Fibroblast of lung (primary cell): Measurements from ENCODE around the gene MESP1. TPM values are rescaled to one million over a fixed set of nuclear protein-coding genes. Genes with fewer than 3 reads are reported as not detected.
A peak's percentile ranks its signal among the peaks of the same experiment; 100 is the strongest.

Experiments used
- DNase-seq, 2 donors: peaks; one replicate each; pipeline versions ENCODE4 v3.0.0 to v3.0.0-alpha.2; 2010; ENCODE audit warnings: low read depth in 2 of 2
- H2AFZ ChIP-seq: 2 replicates; pipeline ENCODE4 v1.5.1; 2012; ENCODE audit warnings: low read length, control low read depth, inconsistent platforms
- H3K27ac ChIP-seq: 2 replicates; pipeline ENCODE4 v1.5.1; 2011; ENCODE audit warnings: low read length, control low read depth; ENCODE audit not compliant: insufficient read depth
- H3K27me3 ChIP-seq: 2 replicates; pipeline ENCODE4 v1.5.1; 2011; ENCODE audit warnings: mild to moderate bottlenecking, low read length; ENCODE audit not compliant: control insufficient read depth, insufficient read depth
- H3K36me3 ChIP-seq: 2 replicates; pipeline ENCODE4 v1.5.1; 2011; ENCODE audit warnings: low read length; ENCODE audit not compliant: control insufficient read depth, insufficient read depth
- H3K4me1 ChIP-seq: 2 replicates; pipeline ENCODE4 v1.5.1; 2011; ENCODE audit warnings: low read length; ENCODE audit not compliant: control insufficient read depth, insufficient read depth; ENCODE audit errors: extremely low read depth
- H3K4me2 ChIP-seq: 2 replicates; pipeline ENCODE4 v1.5.1; 2011; ENCODE audit warnings: low read length, control low read depth; ENCODE audit not compliant: insufficient read depth; ENCODE audit errors: extremely low read depth
- H3K4me3 ChIP-seq, 4 experiments: fragments of 200-600 bp in 1 of 4; sonication (generic) in 1 of 4; replicated peaks in 1 of 4; 2 replicates each; pipeline ENCODE4 v1.5.1; 2011 to 2016; ENCODE audit warnings: low read length in 4 of 4, low read depth in 3 of 4, mild to moderate bottlenecking in 3 of 4, control low read depth in 2 of 4, inconsistent platforms in 1 of 4, mixed read lengths in 1 of 4; ENCODE audit not compliant: insufficient read depth in 1 of 4; ENCODE audit errors: control extremely low read depth in 1 of 4
- H3K79me2 ChIP-seq: 2 replicates; pipeline ENCODE4 v1.5.1; 2012; ENCODE audit warnings: mild to moderate bottlenecking, low read length, inconsistent platforms; ENCODE audit not compliant: control insufficient read depth, insufficient read depth
- H3K9ac ChIP-seq: 2 replicates; pipeline ENCODE4 v1.5.1; 2011; ENCODE audit warnings: mild to moderate bottlenecking, low read length, control low read depth; ENCODE audit not compliant: insufficient read depth
- H3K9me3 ChIP-seq: 2 replicates; pipeline ENCODE4 v1.5.1; 2012; ENCODE audit warnings: low read depth, low read length; ENCODE audit not compliant: control insufficient read depth, insufficient read depth
- H4K20me1 ChIP-seq: 2 replicates; pipeline ENCODE4 v1.5.1; 2011; ENCODE audit warnings: low read length; ENCODE audit not compliant: control insufficient read depth, insufficient read depth; ENCODE audit errors: extremely low read depth
- EZH2 ChIP-seq: IDR thresholded peaks from 2 replicates; pipeline ENCODE4 v1.5.1; 2012; ENCODE audit warnings: low read length, control low read depth, mild to moderate bottlenecking; ENCODE audit errors: missing control alignments
- polyA plus RNA-seq, 2 donors: library from polyadenylated mRNA; depleted of rRNA in 1 of 2; stranded (reverse) in 1 of 2; unstranded in 1 of 2; fragments of >200 nt; gene quantifications; 2 replicates each; pipeline ENCODE4 v1.2.1, GENCODE V29; 2011 to 2012; ENCODE audit warnings: missing spikeins in 1 of 2
- total RNA-seq: library from RNA; depleted of rRNA; stranded (reverse); fragments of >200 nt; gene quantifications from 2 replicates; pipeline ENCODE4 v1.2.1, GENCODE V29; 2014
- TF ChIP-seq, protein P1 (sequence below), 2 donors: IDR thresholded peaks in 1 of 2; conservative IDR thresholded peaks in 1 of 2; 1 replicate in 1 of 2; 2 replicates in 1 of 2; pipeline ENCODE4 v1.5.1; 2011 to 2012; ENCODE audit warnings: low read length in 2 of 2, control low read depth in 1 of 2, inconsistent platforms in 1 of 2, low read depth in 1 of 2, mild to moderate bottlenecking in 1 of 2

Gene MESP1
- total and polyA plus RNA-seq, 2 donors (not counting 1 experiment from before 2014, with no cell fraction given): 1.3 TPM; not detected in 1

DNA sequence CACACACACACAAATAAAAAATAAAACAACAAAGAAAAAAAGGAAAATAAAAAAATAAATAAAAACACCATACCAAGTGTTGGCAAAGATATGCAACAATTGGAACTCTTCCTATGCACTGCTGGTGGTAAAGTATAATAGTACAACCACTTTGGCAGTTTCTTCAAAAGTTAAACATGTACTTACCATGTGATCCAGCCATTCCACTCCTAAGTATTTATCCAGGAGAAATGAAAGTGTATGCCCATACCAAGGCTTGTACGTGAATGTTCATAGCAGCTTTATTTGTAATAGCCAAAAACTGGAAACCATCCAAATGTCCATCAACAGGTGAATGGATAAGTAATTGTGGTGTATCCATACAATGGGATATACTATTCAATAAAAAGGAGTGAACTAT, 43.5 kb downstream of the MESP1 start:
- H3K36me3 ChIP-seq: no peaks in the 10 kb centered on the region
- no peak overlapping the region for H3K9ac ChIP-seq
- no peak overlapping the region for H3K27ac ChIP-seq
- no peak for DNase-seq
- H3K9me3 ChIP-seq: no peaks in the 10 kb centered on the region
- no peak for TF ChIP-seq EZH2
- TF ChIP-seq, protein P1, sequence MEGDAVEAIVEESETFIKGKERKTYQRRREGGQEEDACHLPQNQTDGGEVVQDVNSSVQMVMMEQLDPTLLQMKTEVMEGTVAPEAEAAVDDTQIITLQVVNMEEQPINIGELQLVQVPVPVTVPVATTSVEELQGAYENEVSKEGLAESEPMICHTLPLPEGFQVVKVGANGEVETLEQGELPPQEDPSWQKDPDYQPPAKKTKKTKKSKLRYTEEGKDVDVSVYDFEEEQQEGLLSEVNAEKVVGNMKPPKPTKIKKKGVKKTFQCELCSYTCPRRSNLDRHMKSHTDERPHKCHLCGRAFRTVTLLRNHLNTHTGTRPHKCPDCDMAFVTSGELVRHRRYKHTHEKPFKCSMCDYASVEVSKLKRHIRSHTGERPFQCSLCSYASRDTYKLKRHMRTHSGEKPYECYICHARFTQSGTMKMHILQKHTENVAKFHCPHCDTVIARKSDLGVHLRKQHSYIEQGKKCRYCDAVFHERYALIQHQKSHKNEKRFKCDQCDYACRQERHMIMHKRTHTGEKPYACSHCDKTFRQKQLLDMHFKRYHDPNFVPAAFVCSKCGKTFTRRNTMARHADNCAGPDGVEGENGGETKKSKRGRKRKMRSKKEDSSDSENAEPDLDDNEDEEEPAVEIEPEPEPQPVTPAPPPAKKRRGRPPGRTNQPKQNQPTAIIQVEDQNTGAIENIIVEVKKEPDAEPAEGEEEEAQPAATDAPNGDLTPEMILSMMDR (conservative IDR thresholded peaks at IDR 0.05 in 1 of 2, IDR thresholded peaks at IDR 0.05 in 1 of 2; ENCODE audit: low read depth in 1 of 2, low read length in 2 of 2): no peak
- no peak overlapping the region for H3K4me2 ChIP-seq
- no peaks in the 10 kb centered on the region for H4K20me1 ChIP-seq
- H3K4me3 ChIP-seq: no peak overlapping the region
- H3K79me2 ChIP-seq: no peaks in the 10 kb centered on the region
- no peak overlapping the region for H2AFZ ChIP-seq
- no peaks in the 10 kb centered on the region for H3K4me1 ChIP-seq
- H3K27me3 ChIP-seq: peaks cover 14% of the 10 kb centered on the region

DNA sequence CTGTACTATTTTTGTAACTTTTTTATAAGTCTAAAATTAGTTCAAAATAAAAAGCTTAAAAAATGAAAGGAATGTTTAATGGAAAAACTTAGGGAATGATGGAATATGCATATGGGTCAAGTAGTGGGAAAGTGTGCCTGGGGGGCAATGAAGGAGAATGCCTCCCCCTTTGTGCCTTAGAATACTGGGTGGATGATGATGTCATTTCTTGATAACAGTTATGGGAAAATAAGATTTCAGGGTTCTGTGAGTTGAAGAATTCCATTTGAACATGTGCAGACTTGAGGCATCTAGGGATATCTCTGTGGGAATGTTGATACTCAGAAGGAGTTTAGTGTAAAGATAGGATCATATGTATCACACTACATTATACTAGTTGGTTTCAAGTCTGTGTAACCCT, 46.6 kb downstream of the MESP1 start:
- Histone ChIP-seq H3K79me2 (no peaks in the 10 kb centered on the region), H2AFZ (no peak overlapping the region), H3K4me3 (no peak overlapping the region), H4K20me1 (no peaks in the 10 kb centered on the region), H3K9me3 (no peaks in the 10 kb centered on the region), H3K27me3 (peaks cover 23% of the 10 kb centered on the region), H3K36me3 (no peaks in the 10 kb centered on the region), H3K9ac (no peak overlapping the region), H3K27ac (no peak overlapping the region), H3K4me2 (no peak overlapping the region), H3K4me1 (no peaks in the 10 kb centered on the region)
- no peak for TF ChIP-seq EZH2
- DNase-seq: peak in 1 of 2 donors; percentile 1

Other genes starting within 250 kb of the MESP1 start
- 0.26 and 1.2 TPM in 2 replicates for gene TICRR, start 175.8 kb downstream of the MESP1 start, total RNA-seq
- 1.6 and 3.6 TPM in 2 replicates for gene TICRR, start 175.8 kb downstream of the MESP1 start, polyA plus RNA-seq
- 11.4 and 11.6 TPM in 2 replicates for gene KIF7, start 95.8 kb downstream of the MESP1 start, total RNA-seq
- gene KIF7, start 95.8 kb downstream of the MESP1 start, polyA plus RNA-seq: 2.9 and 3.6 TPM in 2 replicates
- gene PLIN1, start 71.9 kb downstream of the MESP1 start, total RNA-seq: 0.50 and 0.51 TPM in 2 replicates
- gene PLIN1, start 71.9 kb downstream of the MESP1 start, polyA plus RNA-seq: 0.02 and 0.06 TPM in 2 replicates
- gene PEX11A, start 60.5 kb downstream of the MESP1 start, total RNA-seq: 11.7 and 15.9 TPM in 2 replicates
- 4.0 and 6.6 TPM in 2 replicates for gene PEX11A, start 60.5 kb downstream of the MESP1 start, polyA plus RNA-seq
- under 0.01 and 0.17 TPM in 2 replicates for gene WDR93, start 60.4 kb downstream of the MESP1 start, total RNA-seq
- 0.14 TPM in 1 of 2 replicates, not detected in the other for gene WDR93, start 60.4 kb downstream of the MESP1 start, polyA plus RNA-seq
- gene MESP2, start 25.1 kb upstream of the MESP1 start, total RNA-seq: 0.77 and 0.99 TPM in 2 replicates
- gene MESP2, start 25.1 kb upstream of the MESP1 start, polyA plus RNA-seq: 0.24 TPM in 1 of 2 replicates, not detected in the other
- gene ANPEP, start 63.6 kb upstream of the MESP1 start, total RNA-seq: 21.6 and 70.8 TPM in 2 replicates
- gene ANPEP, start 63.6 kb upstream of the MESP1 start, polyA plus RNA-seq: 72.8 and 116 TPM in 2 replicates
- 49.1 and 69.5 TPM in 2 replicates for gene AP3S2, start 142.7 kb upstream of the MESP1 start, total RNA-seq
- gene AP3S2, start 142.7 kb upstream of the MESP1 start, polyA plus RNA-seq: 44.5 and 54.4 TPM in 2 replicates
- 13.2 and 13.9 TPM in 2 replicates for gene ARPIN, start 161.7 kb upstream of the MESP1 start, total RNA-seq
- gene ARPIN, start 161.7 kb upstream of the MESP1 start, polyA plus RNA-seq: 13.4 and 16.6 TPM in 2 replicates